Measurements from ENCODE around the gene GPR108.
"Not testable (repeated sequence)": the region's sequence is repeated elsewhere in the genome, so short reads cannot be mapped to it uniquely, and the experiment has no call there.

GPR108 gene

GRCh38 chr19:6720369-6721137, 16.8 kb downstream of the GPR108 start, which contains the start of gene C3:
C3 (minus strand) TSS chr19:6720650; CDS start chr19:6720589, 61 bp downstream.
- no peak for DNase-seq (ENCODE audit: low read depth)

- DNase-seq (ENCODE audit: low read depth): no peak
Observed at GRCh38 chr19:6719992-6720368, 17.4 kb downstream of the GPR108 start.

GRCh38 chr19:6719540-6719861, 17.9 kb downstream of the GPR108 start:
- DNase-seq (ENCODE audit: low read depth): no peak

- DNase-seq (ENCODE audit: low read depth): no peak
Observed at GRCh38 chr19:6718741-6719539, 18.4 kb downstream of the GPR108 start.

- DNase-seq (ENCODE audit: low read depth): no peak
Observed at GRCh38 chr19:6718111-6718740, 19.2 kb downstream of the GPR108 start.

GRCh38 chr19:6717441-6717971, 19.9 kb downstream of the GPR108 start:
- no peak for DNase-seq (ENCODE audit: low read depth)

GRCh38 chr19:6717036-6717435, 20.3 kb downstream of the GPR108 start:
- no peak for DNase-seq (ENCODE audit: low read depth)

- no peak for DNase-seq (ENCODE audit: low read depth)
Observed at GRCh38 chr19:6716610-6716970, 20.8 kb downstream of the GPR108 start.

GRCh38 chr19:6714749-6715555, 22.4 kb downstream of the GPR108 start:
- no peak for DNase-seq (ENCODE audit: low read depth)

GRCh38 chr19:6713773-6714692, 23.3 kb downstream of the GPR108 start:
- DNase-seq (ENCODE audit: low read depth): no peak

GRCh38 chr19:6712692-6713670, 24.4 kb downstream of the GPR108 start:
- no peak for DNase-seq (ENCODE audit: low read depth)

- DNase-seq (ENCODE audit: low read depth): no peak
Observed at GRCh38 chr19:6712231-6712630, 25.1 kb downstream of the GPR108 start.

- no peak for DNase-seq (ENCODE audit: low read depth)
Observed at GRCh38 chr19:6711605-6712004, 25.8 kb downstream of the GPR108 start.

- no peak for DNase-seq (ENCODE audit: low read depth)
Observed at GRCh38 chr19:6711078-6711361, 26.4 kb downstream of the GPR108 start.

GRCh38 chr19:6710273-6711077, 26.9 kb downstream of the GPR108 start:
- no peak for DNase-seq (ENCODE audit: low read depth)

GRCh38 chr19:6709549-6709948, 27.8 kb downstream of the GPR108 start:
- DNase-seq (ENCODE audit: low read depth): no peak

GRCh38 chr19:6708913-6709312, 28.5 kb downstream of the GPR108 start:
- not testable (repeated sequence) for DNase-seq (ENCODE audit: low read depth)

GRCh38 chr19:6708346-6708745, 29.0 kb downstream of the GPR108 start:
- DNase-seq (ENCODE audit: low read depth): no peak

- no peak for DNase-seq (ENCODE audit: low read depth)
Observed at GRCh38 chr19:6707658-6708018, 29.7 kb downstream of the GPR108 start.

Measured in T-helper 22 cell (primary cell).